Neural progenitor cell (in vitro differentiated cells): ENCODE data around the gene OXSR1. TPM values are rescaled to one million over a fixed set of nuclear protein-coding genes. Genes with fewer than 3 reads are reported as not detected.

Experiments
- DNase-seq: peaks from one replicate; pipeline ENCODE4 v3.0.0-alpha.2; 2016; ENCODE audit warnings: low spot score
- H2AFZ ChIP-seq: fragments of 200-600 bp; sonication (generic); replicated peaks from 2 replicates; pipeline ENCODE4 v1.6.1; 2016; ENCODE audit warnings: antibody characterized with exemption
- H3F3A ChIP-seq: fragments of 200-600 bp; sonication (generic); 2 replicates; pipeline ENCODE4 v1.6.1; 2016; ENCODE audit warnings: antibody characterized with exemption, low read depth
- H3K27ac ChIP-seq: fragments of 200-600 bp; sonication (generic); 2 replicates; pipeline ENCODE4 v1.5.1; 2016; ENCODE audit warnings: mild to moderate bottlenecking
- H3K27me3 ChIP-seq: fragments of 200-600 bp; sonication (generic); 2 replicates; pipeline ENCODE4 v1.6.1; 2016; ENCODE audit warnings: mild to moderate bottlenecking, moderate library complexity
- H3K36me3 ChIP-seq: fragments of 200-600 bp; sonication (generic); 2 replicates; pipeline ENCODE4 v1.5.1; 2016
- H3K4me1 ChIP-seq: fragments of 200-600 bp; sonication (generic); 2 replicates; pipeline ENCODE4 v1.6.1; 2016; ENCODE audit warnings: mixed run types
- H3K4me2 ChIP-seq: fragments of 200-600 bp; sonication (generic); 2 replicates; pipeline ENCODE4 v1.6.1; 2016
- H3K4me3 ChIP-seq: fragments of 200-600 bp; sonication (generic); 2 replicates; pipeline ENCODE4 v1.5.1; 2016
- H3K79me2 ChIP-seq: fragments of 200-600 bp; sonication (generic); 2 replicates; pipeline ENCODE4 v1.6.1; 2016; ENCODE audit warnings: low read depth
- H3K9ac ChIP-seq: fragments of 200-600 bp; sonication (generic); 2 replicates; pipeline ENCODE4 v1.6.1; 2016
- H3K9me3 ChIP-seq: fragments of 200-600 bp; sonication (generic); 2 replicates; pipeline ENCODE4 v1.5.1; 2016; ENCODE audit warnings: low read depth
- H4K20me1 ChIP-seq: fragments of 200-600 bp; sonication (generic); 2 replicates; pipeline ENCODE4 v1.6.1; 2016; ENCODE audit warnings: low read depth
- H3K27ac Mint-ChIP-seq: 3 replicates; pipeline ENCODE4 v1.8.0; 2021; ENCODE audit warnings: mixed read lengths
- H3K27me3 Mint-ChIP-seq: 2 replicates; pipeline ENCODE4 v1.8.0; 2022; ENCODE audit warnings: low read depth, mild to moderate bottlenecking, inconsistent platforms, moderate library complexity, mixed read lengths; ENCODE audit not compliant: insufficient read depth
- H3K36me3 Mint-ChIP-seq: 3 replicates; pipeline ENCODE4 v1.8.0; 2021; ENCODE audit warnings: mixed read lengths
- H3K4me1 Mint-ChIP-seq: 3 replicates; pipeline ENCODE4 v1.8.0; 2021; ENCODE audit warnings: mixed read lengths
- H3K4me3 Mint-ChIP-seq: 3 replicates; pipeline ENCODE4 v1.8.0; 2021; ENCODE audit warnings: mild to moderate bottlenecking, moderate library complexity, mixed read lengths
- H3K9me3 Mint-ChIP-seq: 3 replicates; pipeline ENCODE4 v1.8.0; 2020; ENCODE audit warnings: mixed read lengths
- CTCF ChIP-seq: fragments of 200-600 bp; sonication (generic); IDR thresholded peaks from 2 replicates; pipeline ENCODE4 v1.5.1; 2017; ENCODE audit warnings: antibody characterized with exemption, mild to moderate bottlenecking
- EZH2 ChIP-seq: fragments of 200-600 bp; sonication (generic); IDR thresholded peaks from 2 replicates; pipeline ENCODE4 v1.6.1; 2017; ENCODE audit warnings: antibody characterized with exemption, mild to moderate bottlenecking, moderate library complexity
- EZH2phosphoT487 ChIP-seq: fragments of 200-600 bp; sonication (generic); IDR thresholded peaks from 2 replicates; pipeline ENCODE4 v1.6.1; 2017; ENCODE audit warnings: antibody characterized with exemption
- total RNA-seq: library from RNA; depleted of rRNA; stranded (reverse); fragments of >200 nt; gene quantifications from 2 replicates; pipeline ENCODE4 v1.2.3, GENCODE V29; 2015; ENCODE audit warnings: low replicate concordance

The OXSR1 gene
- total RNA-seq, 1 donor from 2014 or later, result 65.8 TPM

DNA sequence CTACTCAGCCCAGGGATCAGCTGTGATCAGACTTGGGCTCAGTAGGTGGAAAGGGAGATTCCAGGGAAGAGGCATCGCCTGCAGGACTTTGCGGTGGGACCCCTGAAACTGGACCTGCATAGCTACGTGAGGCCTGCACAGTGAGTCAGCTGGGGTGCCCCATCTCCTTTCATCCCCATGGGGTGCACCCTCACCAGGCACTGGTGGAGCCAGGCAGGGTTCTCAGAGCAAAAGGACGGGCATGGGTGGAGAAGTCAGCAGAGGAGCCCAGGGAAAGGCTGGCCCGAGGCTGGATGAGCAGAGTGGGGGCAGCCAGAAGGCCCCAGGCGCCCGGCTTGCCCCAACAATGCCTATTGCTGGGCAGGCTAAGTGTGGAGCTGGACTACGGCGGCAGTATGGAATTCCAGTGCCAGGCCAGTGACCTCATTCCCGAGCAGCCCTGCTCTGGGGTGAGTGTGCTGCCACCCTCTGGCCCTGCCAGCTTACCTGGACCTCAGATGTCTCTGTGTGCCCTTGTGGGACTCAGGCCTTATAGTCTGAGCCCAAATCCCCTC lies 48.1 kb upstream of the OXSR1 start:
- H3K4me1 ChIP-seq, result no peaks in the 10 kb centered on the region
- peaks cover 10% of the 10 kb centered on the region for H3K36me3 Mint-ChIP-seq
- no peaks in the 10 kb centered on the region for H3F3A ChIP-seq
- H3K4me2 ChIP-seq, result no peak overlapping the region
- no peaks in the 10 kb centered on the region for H4K20me1 ChIP-seq
- no peaks in the 10 kb centered on the region for H3K4me1 Mint-ChIP-seq
- TF ChIP-seq CTCF, result no peak
- TF ChIP-seq EZH2phosphoT487, result no peak
- no peak for TF ChIP-seq EZH2
- no peaks in the 10 kb centered on the region for H3K9me3 ChIP-seq
- H3K27me3 Mint-ChIP-seq, result peaks cover 6% of the 10 kb centered on the region
- no peak overlapping the region for H3K4me3 Mint-ChIP-seq
- H3K4me3 ChIP-seq, result no peak overlapping the region
- no peak for DNase-seq
- H2AFZ ChIP-seq, result no peak overlapping the region
- no peak overlapping the region for H3K27ac ChIP-seq
- H3K27ac Mint-ChIP-seq, result no peak overlapping the region
- H3K9ac ChIP-seq, result no peak overlapping the region
- H3K36me3 ChIP-seq, result no peaks in the 10 kb centered on the region
- H3K79me2 ChIP-seq, result no peaks in the 10 kb centered on the region
- H3K27me3 ChIP-seq, result no peaks in the 10 kb centered on the region
- no peaks in the 10 kb centered on the region for H3K9me3 Mint-ChIP-seq

- TF ChIP-seq EZH2, result no peak
- TF ChIP-seq CTCF, result peak; percentile 61
- Histone ChIP-seq H3K79me2 (no peaks in the 10 kb centered on the region), H3K27me3 (no peaks in the 10 kb centered on the region), H3K27ac (no peak overlapping the region), H4K20me1 (no peaks in the 10 kb centered on the region), H3K4me2 (no peak overlapping the region), H3K4me1 (no peaks in the 10 kb centered on the region), H3K9me3 (no peaks in the 10 kb centered on the region), H2AFZ (no peak overlapping the region), H3K9ac (no peak overlapping the region), H3K36me3 (no peaks in the 10 kb centered on the region), H3K4me3 (no peak overlapping the region), H3F3A (no peaks in the 10 kb centered on the region)
- H3K4me3 Mint-ChIP-seq, result peak overlapping the region; percentile 11
- no peaks in the 10 kb centered on the region for H3K4me1 Mint-ChIP-seq
- no peaks in the 10 kb centered on the region for H3K9me3 Mint-ChIP-seq
- peaks cover 6% of the 10 kb centered on the region for H3K27me3 Mint-ChIP-seq
- H3K27ac Mint-ChIP-seq, result no peak overlapping the region
- DNase-seq, result peak; percentile 58
- H3K36me3 Mint-ChIP-seq, result peaks cover 10% of the 10 kb centered on the region
These were observed 47.5 kb upstream of the OXSR1 start for GRCh38 chr3:38117748-38118420.

GRCh38 chr3:38118421-38119247 lies 46.7 kb upstream of the OXSR1 start:
- Histone ChIP-seq H4K20me1 (peaks cover 3% of the 10 kb centered on the region), H3K4me2 (no peak overlapping the region), H2AFZ (no peak overlapping the region), H3F3A (no peaks in the 10 kb centered on the region), H3K9me3 (no peaks in the 10 kb centered on the region), H3K79me2 (no peaks in the 10 kb centered on the region), H3K27ac (no peak overlapping the region), H3K4me3 (no peak overlapping the region), H3K4me1 (no peaks in the 10 kb centered on the region), H3K9ac (no peak overlapping the region), H3K36me3 (no peaks in the 10 kb centered on the region), H3K27me3 (no peaks in the 10 kb centered on the region)
- TF ChIP-seq EZH2 (no peak), EZH2phosphoT487 (no peak), CTCF (no peak)
- Mint-ChIP-seq H3K4me3 (peak overlapping the region; percentile 24), H3K9me3 (no peaks in the 10 kb centered on the region), H3K36me3 (peaks cover 10% of the 10 kb centered on the region), H3K27me3 (peaks cover 6% of the 10 kb centered on the region), H3K4me1 (no peaks in the 10 kb centered on the region), H3K27ac (no peak overlapping the region)
- no peak for DNase-seq
